H1 (cell line): ENCODE data around the gene RSU1. TPM values are rescaled to one million over a fixed set of nuclear protein-coding genes. Genes with fewer than 3 reads are reported as not detected.

Experiments
- CTCF ChIA-PET: fragments of 300-600 bp; sonication (Branson Sonifier 250); formaldehyde crosslinking; loops from one replicate; lab custom pipeline; 2021; ENCODE audit not compliant: partially characterized antibody; lab: Charles Lee
- POLR2A ChIA-PET: fragments of 300-600 bp; sonication (Branson Sonifier 250); formaldehyde crosslinking; loops from one replicate; lab custom pipeline; 2021; ENCODE audit warnings: inconsistent platforms; ENCODE audit not compliant: partially characterized antibody; lab: Charles Lee
- DNase-seq, 2 experiments: peaks; one replicate each; pipeline versions ENCODE4 v3.0.0 to v3.0.0-alpha.2; 2010 to 2022; ENCODE audit warnings: low spot score in 2 of 2, low read depth in 1 of 2, mixed read lengths in 1 of 2
- FAIRE-seq: peaks from 2 replicates; lab custom pipeline; 2011; peaks lifted over from hg19 to GRCh38; lab: Jason Lieb, UNC
- H2AFZ ChIP-seq: 2 replicates; pipeline ENCODE4 v1.8.1; 2012; ENCODE audit warnings: low read length, inconsistent platforms
- H2AK5ac ChIP-seq: 2 replicates; pipeline ENCODE4 v1.6.1; 2013; ENCODE audit warnings: low read depth, low read length
- H2BK120ac ChIP-seq: replicated peaks from 2 replicates; pipeline ENCODE3; 2013; ENCODE audit warnings: low read depth, low read length, inconsistent platforms
- H2BK12ac ChIP-seq: 2 replicates; pipeline ENCODE4 v1.6.1; 2013; ENCODE audit warnings: low read depth, low read length
- H2BK15ac ChIP-seq: 2 replicates; pipeline ENCODE4 v1.6.1; 2013; ENCODE audit warnings: low read length
- H2BK20ac ChIP-seq: 2 replicates; pipeline ENCODE4 v1.6.1; 2013; ENCODE audit warnings: low read length
- H2BK5ac ChIP-seq: 2 replicates; pipeline ENCODE4 v1.6.1; 2013; ENCODE audit warnings: low read depth, low read length
- H3K14ac ChIP-seq: 2 replicates; pipeline ENCODE4 v1.6.1; 2013; ENCODE audit warnings: inconsistent platforms; ENCODE audit not compliant: insufficient read length
- H3K18ac ChIP-seq: 2 replicates; pipeline ENCODE4 v1.6.1; 2013; ENCODE audit warnings: low read length; ENCODE audit errors: extremely low read depth
- H3K23ac ChIP-seq: 2 replicates; pipeline ENCODE4 v1.6.1; 2013; ENCODE audit warnings: inconsistent platforms; ENCODE audit not compliant: insufficient read length
- H3K23me2 ChIP-seq: 2 replicates; pipeline ENCODE4 v1.6.1; 2013; ENCODE audit warnings: low read depth, low read length
- H3K27ac ChIP-seq: 2 replicates; pipeline ENCODE4 v1.6.1; 2011; ENCODE audit warnings: low read depth, low read length, inconsistent platforms
- H3K27me3 ChIP-seq, 4 experiments: replicated peaks in 1 of 4; 1 replicate in 1 of 4; 2 replicates in 3 of 4; pipeline versions ENCODE4 v1.6.1 to v1.8.1; 2011 to 2013; ENCODE audit warnings: low read length in 3 of 4, mild to moderate bottlenecking in 3 of 4, inconsistent platforms in 2 of 4, mixed read lengths in 2 of 4, moderate library complexity in 1 of 4; ENCODE audit not compliant: control insufficient read depth in 3 of 4, insufficient read depth in 3 of 4; ENCODE audit errors: extremely low read depth in 1 of 4
- H3K36me3 ChIP-seq, 4 experiments: 2 replicates each; pipeline versions ENCODE4 v1.6.1 to v1.8.1; 2011 to 2013; ENCODE audit warnings: mild to moderate bottlenecking in 4 of 4, low read length in 3 of 4, moderate library complexity in 2 of 4, control low read depth in 1 of 4, inconsistent platforms in 1 of 4; ENCODE audit not compliant: insufficient read depth in 4 of 4, control insufficient read depth in 2 of 4
- H3K4ac ChIP-seq: replicated peaks from 2 replicates; pipeline ENCODE3; 2013; ENCODE audit warnings: low read length, low read depth, mixed read lengths, inconsistent platforms; ENCODE audit not compliant: insufficient read length
- H3K4me1 ChIP-seq, 4 experiments: replicated peaks in 1 of 4; 1 replicate in 1 of 4; 2 replicates in 3 of 4; pipeline versions ENCODE4 v1.6.1 to v1.8.1; 2011 to 2013; ENCODE audit warnings: low read length in 3 of 4, inconsistent platforms in 2 of 4, mixed read lengths in 1 of 4; ENCODE audit not compliant: insufficient read depth in 4 of 4, control insufficient read depth in 3 of 4
- H3K4me2 ChIP-seq, 2 experiments: 2 replicates each; pipeline versions ENCODE4 v1.6.1 to v1.8.1; 2011 to 2013; ENCODE audit warnings: low read depth in 2 of 2, low read length in 2 of 2, control low read depth in 1 of 2, inconsistent platforms in 1 of 2, mild to moderate bottlenecking in 1 of 2; ENCODE audit not compliant: insufficient read depth in 1 of 2
- H3K4me3 ChIP-seq, 4 experiments: fragments of 200-600, 300-600 bp in 1 of 4; sonication (generic), shearing (Covaris generic), sonication (Bioruptor Twin) in 1 of 4; 2 replicates each; pipeline versions ENCODE4 v1.5.1 to v1.8.1; 2011 to 2016; ENCODE audit warnings: low read length in 4 of 4, low read depth in 3 of 4, control low read depth in 2 of 4, inconsistent platforms in 2 of 4, mild to moderate bottlenecking in 2 of 4, mixed read lengths in 1 of 4, moderate library complexity in 1 of 4; ENCODE audit not compliant: insufficient read depth in 2 of 4; ENCODE audit errors: extremely low read depth in 1 of 4
- H3K56ac ChIP-seq: replicated peaks from 2 replicates; pipeline ENCODE3; 2013; ENCODE audit warnings: low read depth, mild to moderate bottlenecking, mixed read lengths, low read length, inconsistent platforms; ENCODE audit not compliant: insufficient read length
- H3K79me1 ChIP-seq: 2 replicates; pipeline ENCODE4 v1.6.1; 2013; ENCODE audit warnings: low read depth, low read length, control low read depth
- H3K79me2 ChIP-seq, 2 experiments: 2 replicates each; pipeline versions ENCODE4 v1.6.1 to v1.8.1; 2012 to 2013; ENCODE audit warnings: low read length in 2 of 2, mild to moderate bottlenecking in 2 of 2, inconsistent platforms in 1 of 2; ENCODE audit not compliant: insufficient read depth in 2 of 2, control insufficient read depth in 1 of 2
- H3K9ac ChIP-seq, 4 experiments: replicated peaks in 1 of 4; 1 replicate in 1 of 4; 2 replicates in 3 of 4; pipeline versions ENCODE4 v1.6.1 to v1.8.1; 2011 to 2013; ENCODE audit warnings: low read depth in 3 of 4, low read length in 3 of 4, control low read depth in 2 of 4, mild to moderate bottlenecking in 2 of 4, moderate library complexity in 2 of 4, inconsistent platforms in 1 of 4; ENCODE audit errors: extremely low read depth in 1 of 4
- H3K9me3 ChIP-seq, 2 experiments: 2 replicates each; pipeline versions ENCODE4 v1.6.1 to v1.8.1; 2012 to 2013; ENCODE audit warnings: mild to moderate bottlenecking in 2 of 2, moderate library complexity in 2 of 2, control low read depth in 1 of 2, inconsistent platforms in 1 of 2, low read depth in 1 of 2, low read length in 1 of 2, mixed read lengths in 1 of 2; ENCODE audit not compliant: insufficient read depth in 2 of 2
- H4K20me1 ChIP-seq, 2 experiments: replicated peaks in 1 of 2; 2 replicates each; pipeline versions ENCODE3 to v1.8.1; 2011 to 2013; ENCODE audit warnings: inconsistent platforms in 2 of 2, low read length in 2 of 2, mild to moderate bottlenecking in 1 of 2; ENCODE audit not compliant: insufficient read depth in 2 of 2, control insufficient read depth in 1 of 2
- H4K5ac ChIP-seq: 2 replicates; pipeline ENCODE4 v1.6.1; 2013; ENCODE audit warnings: low read length, low read depth, mixed read lengths, inconsistent platforms; ENCODE audit not compliant: insufficient read length
- H4K8ac ChIP-seq: 2 replicates; pipeline ENCODE4 v1.8.0; 2013; ENCODE audit warnings: mild to moderate bottlenecking, moderate library complexity, low read length, inconsistent platforms; ENCODE audit not compliant: insufficient read depth; ENCODE audit errors: extremely low read depth
- H4K91ac ChIP-seq: replicated peaks from 2 replicates; pipeline ENCODE3; 2013; ENCODE audit warnings: low read length, mixed read lengths, inconsistent platforms; ENCODE audit not compliant: insufficient read length
- EP300 ChIP-seq, 2 experiments: IDR thresholded peaks; 1 replicate in 1 of 2; 2 replicates in 1 of 2; pipeline ENCODE4 v1.6.1; 2011 to 2012; ENCODE audit warnings: low read depth in 2 of 2, low read length in 2 of 2, mild to moderate bottlenecking in 2 of 2, borderline replicate concordance in 1 of 2, inconsistent platforms in 1 of 2, moderate library complexity in 1 of 2
- HDAC6 ChIP-seq: IDR thresholded peaks from one replicate; pipeline ENCODE4 v1.7.1; 2012; ENCODE audit warnings: low read depth, mild to moderate bottlenecking, inconsistent platforms, low read length, moderate library complexity
- PHF8 ChIP-seq: fragments of 200-600 bp; sonication (generic); conservative IDR thresholded peaks from 2 replicates; pipeline ENCODE4 v1.7.1; 2012; ENCODE audit warnings: low read depth, mild to moderate bottlenecking, inconsistent platforms, low read length, moderate library complexity
- POLR2AphosphoS5 ChIP-seq: IDR thresholded peaks from 2 replicates; pipeline ENCODE4 v1.6.1; 2011; ENCODE audit warnings: low read depth, low read length
- POU5F1 ChIP-seq: IDR thresholded peaks from 2 replicates; pipeline ENCODE4 v1.6.1; 2011; ENCODE audit warnings: low read depth, mild to moderate bottlenecking, low read length, moderate library complexity
- RBBP5 ChIP-seq: IDR thresholded peaks from 2 replicates; pipeline ENCODE4 v1.7.1; 2012; ENCODE audit warnings: low read depth, mild to moderate bottlenecking, inconsistent platforms, low read length, moderate library complexity, borderline replicate concordance
- SAP30 ChIP-seq: fragments of 300-600 bp; sonication (generic); IDR thresholded peaks from 2 replicates; pipeline ENCODE4 v1.7.1; 2012; ENCODE audit warnings: low read length, moderate library complexity, mild to moderate bottlenecking, inconsistent platforms; ENCODE audit not compliant: insufficient read depth, insufficient replicate concordance
- SIRT6 ChIP-seq: IDR thresholded peaks from one replicate; pipeline ENCODE4 v1.7.1; 2012; ENCODE audit warnings: low read length, inconsistent platforms
- SP1 ChIP-seq: IDR thresholded peaks from 2 replicates; pipeline ENCODE4 v1.6.1; 2011; ENCODE audit warnings: low read depth, low read length
- SP2 ChIP-seq: IDR thresholded peaks from 2 replicates; pipeline ENCODE4 v1.6.1; 2012; ENCODE audit warnings: mild to moderate bottlenecking, low read length, inconsistent platforms
- WGBS, 2 experiments: shearing (Covaris generic) in 1 of 2; methylation state at CpG; one replicate each; pipeline versions ENCODE4 v1.1.6 to v1.1.7; 2013 to 2015; ENCODE audit warnings: low lambda C conversion rate in 2 of 2, mixed read lengths in 2 of 2, inconsistent platforms in 1 of 2, low coverage in 1 of 2, missing lambda C conversion rate in 1 of 2; ENCODE audit not compliant: insufficient replicate concordance in 2 of 2, insufficient coverage in 1 of 2, insufficient read length in 1 of 2; ENCODE audit errors: extremely low coverage in 1 of 2, missing lambda C conversion rate in 1 of 2; 5-methylcytosine and 5-hydroxymethylcytosine counted together
- polyA plus RNA-seq, 7 experiments: library from polyadenylated mRNA; depleted of rRNA in 3 of 7; stranded (reverse) in 5 of 7; unstranded in 2 of 7; fragments of >200 nt in 5 of 7; fragments of 200-250 nt in 2 of 7; gene quantifications; 1 replicate in 5 of 7; 2 replicates in 1 of 7; 4 replicates in 1 of 7; pipeline versions ENCODE4 v1.2.1 to v1.2.3, GENCODE V29; 2011 to 2013; ENCODE audit warnings: missing spikeins in 2 of 7, mixed read lengths in 2 of 7
- total RNA-seq: library from RNA; stranded (reverse); fragmentation: NEBNext Ultra II Directional; extraction: Animal tissue kit (Norgen Biotek cat#: 25700); gene quantifications from 2 replicates; pipeline ENCODE4 v1.2.1, GENCODE V29; 2021

Gene RSU1
- total and polyA plus RNA-seq, 2 of the 8 experiments (the other 6 are each of a cell fraction or from before 2014, with no cell fraction given) = 50.0 to 68.2 TPM

DNA sequence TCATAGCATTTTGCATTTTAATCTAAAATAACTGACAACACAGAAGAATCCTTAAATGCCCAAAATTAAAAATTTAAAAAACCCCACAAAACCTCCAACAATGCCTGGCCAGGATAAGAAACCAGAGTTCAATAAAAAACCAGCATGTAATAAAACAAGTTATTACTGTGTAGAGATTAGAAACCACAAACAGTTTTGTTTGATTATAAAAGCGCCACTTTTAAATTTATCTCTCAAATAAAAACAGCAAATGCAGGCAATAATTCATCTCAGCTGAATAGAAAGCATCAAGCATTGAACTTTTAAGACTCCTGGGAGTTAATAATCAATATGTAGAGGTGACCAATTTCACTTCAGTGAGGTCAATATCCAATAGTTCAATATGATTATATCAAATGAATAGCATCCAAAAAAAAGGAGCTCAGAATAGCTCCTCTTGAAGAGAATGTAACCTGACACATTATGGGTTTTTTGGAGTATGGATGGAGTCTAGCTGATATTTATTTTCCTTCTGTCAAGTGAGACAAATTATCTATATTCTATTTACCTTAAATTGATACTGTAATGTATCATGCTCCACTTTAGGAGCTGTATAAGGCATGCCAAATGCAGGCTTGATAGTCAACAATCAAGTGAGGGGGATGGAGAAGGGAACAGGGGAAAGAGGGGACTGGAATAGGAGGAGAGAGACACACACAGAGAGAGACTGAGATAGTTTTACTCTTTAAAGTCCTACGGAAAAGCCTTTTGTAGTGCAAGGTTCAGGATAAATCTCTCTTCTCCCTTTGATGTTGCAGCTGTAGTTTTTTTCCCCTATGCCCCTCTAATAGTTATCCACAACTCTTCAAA, 130.9 kb downstream of the RSU1 start:
- 88% methylated on average over 2 of the region's 2 CpGs; no CpG with 5 or more reads in 1 of the 2 experiments for WGBS, 2 experiments
- POLR2A ChIA-PET = no interaction called here

More for the DNA sequence above, 130.9 kb downstream of the RSU1 start:
- H2AFZ ChIP-seq = no peak overlapping the region
- no peak for TF ChIP-seq POU5F1
- TF ChIP-seq RBBP5 = no peak
- TF ChIP-seq PHF8 = no peak
- no peak for TF ChIP-seq SAP30
- no peak for TF ChIP-seq POLR2AphosphoS5
- no peak for TF ChIP-seq SIRT6
- TF ChIP-seq SP2 = no peak
- TF ChIP-seq HDAC6 = no peak
- TF ChIP-seq EP300 (IDR thresholded peaks at IDR 0.05; ENCODE audit: borderline replicate concordance in 1 of 2, low read depth in 2 of 2, low read length in 2 of 2) = no peak
- TF ChIP-seq SP1 = no peak
- H3K27me3 ChIP-seq = no peaks in the 10 kb centered on the region
- H2BK15ac ChIP-seq = no peak overlapping the region
- H3K4me3 ChIP-seq = no peak overlapping the region
- H2AK5ac ChIP-seq = no peak overlapping the region
- no peak overlapping the region for H3K14ac ChIP-seq
- no peak overlapping the region for H3K4ac ChIP-seq
- H3K4me1 ChIP-seq = no peaks in the 10 kb centered on the region
- no peak overlapping the region for H4K91ac ChIP-seq
- H3K4me2 ChIP-seq = no peak overlapping the region
- no peak overlapping the region for H3K56ac ChIP-seq
- no peak overlapping the region for H3K9ac ChIP-seq
- H4K8ac ChIP-seq = no peak overlapping the region
- H2BK20ac ChIP-seq = no peak overlapping the region
- no peaks in the 10 kb centered on the region for H3K9me3 ChIP-seq
- CTCF ChIA-PET = interaction anchor here (0.6 to 1.1 kb wide), 6 partner anchors 13 to 1581 kb away, joined by 3 read pairs; no protein-coding TSS in a partner anchor
- H3K36me3 ChIP-seq = no peaks in the 10 kb centered on the region
- H3K18ac ChIP-seq = no peak overlapping the region
- H2BK5ac ChIP-seq = no peak overlapping the region
- no peak overlapping the region for H3K23ac ChIP-seq
- no peaks in the 10 kb centered on the region for H3K79me1 ChIP-seq
- no peak overlapping the region for H2BK12ac ChIP-seq
- H3K27ac ChIP-seq = no peak overlapping the region
- DNase-seq = no peak
- no peak for FAIRE-seq
- H4K5ac ChIP-seq = no peak overlapping the region
- no peaks in the 10 kb centered on the region for H4K20me1 ChIP-seq
- H3K79me2 ChIP-seq = no peaks in the 10 kb centered on the region
- no peak overlapping the region for H2BK120ac ChIP-seq
- H3K23me2 ChIP-seq = no peaks in the 10 kb centered on the region
